Lower lobe of right lung (tissue), 2 donors: ENCODE measurements around the gene GPBP1L1. TPM values are rescaled to one million over a fixed set of nuclear protein-coding genes. Genes with fewer than 3 reads are reported as not detected.

ENCODE experiments used
- ATAC-seq, 2 donors: fragments of 200-7000 bp; cut with Tn5 transposase; one replicate each; pipeline ENCODE4 v1.9.1; 2020 to 2022; ENCODE audit warnings: mild to moderate bottlenecking in 2 of 2, moderate library complexity in 2 of 2
- DNase-seq: peaks from one replicate; pipeline ENCODE4 v3.0.0-alpha.2; 2020
- H3K27ac ChIP-seq: fragments of 200-600 bp; one replicate; pipeline ENCODE4 v1.8.0; 2022
- H3K27me3 ChIP-seq: fragments of 200-600 bp; one replicate; pipeline ENCODE4 v1.8.0; 2022; ENCODE audit warnings: low read depth
- H3K36me3 ChIP-seq: fragments of 200-600 bp; one replicate; pipeline ENCODE4 v1.8.0; 2022; ENCODE audit warnings: mild to moderate bottlenecking
- H3K4me1 ChIP-seq: fragments of 200-600 bp; one replicate; pipeline ENCODE4 v1.8.0; 2022
- H3K4me3 ChIP-seq: fragments of 200-600 bp; one replicate; pipeline ENCODE4 v1.8.0; 2022; ENCODE audit warnings: mild to moderate bottlenecking
- H3K9me3 ChIP-seq: fragments of 200-600 bp; one replicate; pipeline ENCODE4 v1.8.0; 2022
- intact Hi-C: fragments of 100-400 bp; cut with DNase I; formaldehyde crosslinking; loops from one replicate; pipeline ENCODE4 v1.11.0; 2022
- total RNA-seq: library from RNA; stranded (reverse); fragmentation: NEBNext Ultra II Directional; extraction: Animal tissue kit (Norgen Biotek cat#: 25700); gene quantifications from one replicate; pipeline ENCODE4 v1.2.1, GENCODE V29; 2021
- TF ChIP-seq, protein P1 (sequence below): fragments of 200-600 bp; IDR thresholded peaks from one replicate; pipeline ENCODE4 v1.8.0; 2022; ENCODE audit warnings: antibody characterized with exemption, mild to moderate bottlenecking
- donor health status: DM: no; HTN: yes; CAD: no; lungs with severe emphysema.

Gene GPBP1L1
- total RNA-seq, 1 donor from 2014 or later: 146 TPM

DNA sequence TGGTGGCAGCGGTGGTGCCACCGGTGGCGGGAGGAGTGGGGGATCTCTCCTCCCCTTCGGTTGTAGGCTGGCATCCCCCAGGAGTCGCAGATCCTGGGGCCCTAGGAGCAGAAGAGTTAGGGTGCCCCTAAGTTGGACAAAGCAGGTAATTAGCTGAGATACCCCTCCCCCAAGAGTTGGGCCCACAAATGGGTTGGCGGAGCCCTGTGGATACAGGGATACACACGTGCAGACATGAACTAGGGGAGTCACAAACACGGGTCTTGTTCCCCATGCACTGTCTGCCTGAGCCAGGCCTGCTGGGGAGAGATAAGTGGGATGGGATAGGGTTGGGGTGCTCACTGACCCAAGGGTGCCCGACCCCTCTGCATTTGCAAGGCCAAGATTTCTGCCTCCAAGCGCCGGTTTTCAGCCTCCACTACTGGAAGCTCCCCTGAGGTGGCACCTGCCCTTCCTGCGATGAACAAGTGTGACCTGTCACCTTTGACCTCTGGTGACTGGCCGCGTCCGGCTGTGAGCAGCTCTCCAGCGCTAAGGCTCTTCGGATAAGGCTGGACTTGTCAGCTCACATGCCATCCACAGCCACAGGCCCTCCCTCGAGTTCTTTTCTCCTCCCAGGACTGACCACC is 64.3 kb downstream of the GPBP1L1 start:
- H3K27me3 ChIP-seq: no peaks in the 10 kb centered on the region
- peaks cover 16% of the 10 kb centered on the region for H3K4me1 ChIP-seq
- TF ChIP-seq, protein P1, sequence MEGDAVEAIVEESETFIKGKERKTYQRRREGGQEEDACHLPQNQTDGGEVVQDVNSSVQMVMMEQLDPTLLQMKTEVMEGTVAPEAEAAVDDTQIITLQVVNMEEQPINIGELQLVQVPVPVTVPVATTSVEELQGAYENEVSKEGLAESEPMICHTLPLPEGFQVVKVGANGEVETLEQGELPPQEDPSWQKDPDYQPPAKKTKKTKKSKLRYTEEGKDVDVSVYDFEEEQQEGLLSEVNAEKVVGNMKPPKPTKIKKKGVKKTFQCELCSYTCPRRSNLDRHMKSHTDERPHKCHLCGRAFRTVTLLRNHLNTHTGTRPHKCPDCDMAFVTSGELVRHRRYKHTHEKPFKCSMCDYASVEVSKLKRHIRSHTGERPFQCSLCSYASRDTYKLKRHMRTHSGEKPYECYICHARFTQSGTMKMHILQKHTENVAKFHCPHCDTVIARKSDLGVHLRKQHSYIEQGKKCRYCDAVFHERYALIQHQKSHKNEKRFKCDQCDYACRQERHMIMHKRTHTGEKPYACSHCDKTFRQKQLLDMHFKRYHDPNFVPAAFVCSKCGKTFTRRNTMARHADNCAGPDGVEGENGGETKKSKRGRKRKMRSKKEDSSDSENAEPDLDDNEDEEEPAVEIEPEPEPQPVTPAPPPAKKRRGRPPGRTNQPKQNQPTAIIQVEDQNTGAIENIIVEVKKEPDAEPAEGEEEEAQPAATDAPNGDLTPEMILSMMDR: no peak
- peaks cover 69% of the 10 kb centered on the region for H3K36me3 ChIP-seq
- peak overlapping the region; percentile 60 for H3K27ac ChIP-seq
- no peak overlapping the region for H3K4me3 ChIP-seq
- DNase-seq (no peak), ATAC-seq (peak; percentile 7 to 18)
- H3K9me3 ChIP-seq: no peaks in the 10 kb centered on the region
- intact Hi-C loops: no loop called here

DNA sequence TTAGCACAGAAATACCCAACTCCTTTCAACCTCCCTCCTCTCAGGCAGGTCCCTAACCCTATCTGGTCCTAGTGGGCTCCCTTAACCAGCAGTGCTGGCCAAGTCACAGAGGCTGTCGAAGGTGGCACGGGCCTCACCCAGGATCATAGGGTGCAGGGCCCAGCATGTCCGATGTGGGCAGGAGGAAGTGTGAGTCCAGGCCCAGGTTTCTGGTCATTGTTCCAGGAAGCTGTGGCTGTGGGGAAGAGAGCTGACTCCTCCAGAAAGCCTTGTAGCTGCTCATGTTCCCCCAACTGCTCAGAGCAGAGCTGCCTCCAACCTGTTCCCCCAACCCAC is 64.9 kb downstream of the GPBP1L1 start:
- TF ChIP-seq, protein P1: no peak
- Histone ChIP-seq H3K27ac (peak overlapping the region; percentile 60), H3K4me3 (no peak overlapping the region), H3K9me3 (no peaks in the 10 kb centered on the region), H3K36me3 (peaks cover 69% of the 10 kb centered on the region), H3K4me1 (peaks cover 16% of the 10 kb centered on the region), H3K27me3 (no peaks in the 10 kb centered on the region)
- DNase-seq: no peak
- peak; percentile 23 to 46 for ATAC-seq
- intact Hi-C loops: no loop called here

DNA sequence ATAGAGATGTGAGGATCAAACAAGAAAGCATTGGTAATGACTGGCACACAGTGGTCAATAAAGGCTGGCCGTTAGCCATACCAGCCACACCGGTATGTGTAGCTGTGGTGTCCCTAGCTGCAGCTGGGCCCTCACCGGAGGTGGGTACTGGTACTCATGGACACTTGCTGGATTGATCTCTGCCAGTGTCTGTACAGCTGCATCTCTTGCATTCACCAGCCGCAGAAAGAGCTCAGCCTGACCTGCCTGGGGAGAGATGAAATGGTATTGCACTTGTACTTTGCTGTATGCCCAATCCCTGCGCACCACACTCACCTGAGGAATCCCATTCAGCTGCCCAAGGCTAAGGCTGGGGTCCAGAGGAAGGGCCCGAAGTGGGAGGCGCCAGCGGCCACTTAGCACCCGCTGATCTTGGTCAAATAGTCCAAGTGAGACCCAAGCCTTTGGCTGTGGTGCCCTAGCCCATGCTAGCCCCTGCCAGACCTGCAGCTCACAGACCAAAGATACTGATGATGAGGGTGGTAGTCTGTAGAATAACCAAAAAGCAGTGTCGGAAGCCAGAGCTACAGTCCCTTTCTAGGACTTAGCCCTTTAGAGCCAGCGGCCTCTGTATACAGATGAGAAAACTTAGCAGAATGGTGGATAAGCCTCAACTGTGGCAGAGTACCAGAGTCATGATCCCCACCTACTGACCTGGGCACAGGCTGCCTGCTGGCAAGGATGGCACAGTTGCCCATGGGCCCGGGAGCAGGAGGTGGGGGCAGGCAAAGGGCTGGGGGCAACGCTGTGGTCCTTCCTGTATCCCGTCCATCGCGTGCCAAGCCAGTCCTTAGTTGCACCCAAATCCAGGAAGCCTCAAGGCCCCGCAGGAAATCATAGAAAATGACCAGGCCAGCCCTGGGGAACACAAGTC is 65.5 kb downstream of the GPBP1L1 start:
- H3K4me1 ChIP-seq: peaks cover 16% of the 10 kb centered on the region
- peak overlapping the region; percentile 60 for H3K27ac ChIP-seq
- TF ChIP-seq, protein P1: no peak
- H3K36me3 ChIP-seq: peaks cover 69% of the 10 kb centered on the region
- H3K9me3 ChIP-seq: no peaks in the 10 kb centered on the region
- DNase-seq (no peak), ATAC-seq (peak in 1 of 2 donors; percentile 13)
- intact Hi-C loops: no loop called here
- no peak overlapping the region for H3K4me3 ChIP-seq
- no peaks in the 10 kb centered on the region for H3K27me3 ChIP-seq

DNA sequence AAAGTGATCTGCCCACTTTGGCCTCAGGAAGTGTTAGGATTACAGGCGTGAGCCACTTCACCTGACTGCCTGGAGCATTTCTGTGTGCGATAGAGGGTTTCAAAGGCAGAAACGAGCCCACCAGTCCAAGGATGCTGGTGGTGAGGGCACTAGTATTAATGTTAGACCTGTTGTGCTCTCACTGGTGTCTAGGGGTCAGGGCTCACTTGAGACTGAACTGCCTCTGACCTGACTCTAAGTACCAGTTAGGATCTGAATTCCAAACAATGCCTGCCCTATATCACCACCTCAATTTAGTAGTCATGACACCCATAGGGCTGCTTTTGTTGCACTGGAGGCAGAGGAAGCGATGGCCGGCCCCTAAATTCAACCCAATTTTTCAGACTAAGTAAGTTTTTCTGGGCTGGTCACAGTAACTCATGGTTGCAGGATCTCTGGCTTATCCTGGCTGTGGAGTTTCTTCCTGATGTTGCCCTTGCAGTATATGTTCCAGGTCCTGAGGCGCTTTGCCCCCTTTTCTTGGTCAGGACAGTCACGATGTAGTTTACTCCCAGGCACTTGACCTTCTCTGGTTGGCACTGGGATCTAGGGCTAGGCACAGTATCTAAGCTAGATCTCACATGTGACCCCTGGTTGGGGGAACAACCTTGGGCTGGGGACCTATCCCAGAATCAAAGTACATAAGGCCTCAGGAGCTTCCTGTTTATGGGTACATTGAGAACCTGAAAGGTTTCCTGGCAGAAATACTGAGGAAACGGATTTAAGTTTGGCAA is 67.0 kb downstream of the GPBP1L1 start:
- peaks cover 69% of the 10 kb centered on the region for H3K36me3 ChIP-seq
- ATAC-seq (no peak), DNase-seq (no peak)
- no peaks in the 10 kb centered on the region for H3K27me3 ChIP-seq
- no peaks in the 10 kb centered on the region for H3K9me3 ChIP-seq
- peaks cover 16% of the 10 kb centered on the region for H3K4me1 ChIP-seq
- TF ChIP-seq, protein P1: no peak
- intact Hi-C loops: no loop called here
- peak overlapping the region; percentile 22 for H3K27ac ChIP-seq
- H3K4me3 ChIP-seq: no peak overlapping the region

DNA sequence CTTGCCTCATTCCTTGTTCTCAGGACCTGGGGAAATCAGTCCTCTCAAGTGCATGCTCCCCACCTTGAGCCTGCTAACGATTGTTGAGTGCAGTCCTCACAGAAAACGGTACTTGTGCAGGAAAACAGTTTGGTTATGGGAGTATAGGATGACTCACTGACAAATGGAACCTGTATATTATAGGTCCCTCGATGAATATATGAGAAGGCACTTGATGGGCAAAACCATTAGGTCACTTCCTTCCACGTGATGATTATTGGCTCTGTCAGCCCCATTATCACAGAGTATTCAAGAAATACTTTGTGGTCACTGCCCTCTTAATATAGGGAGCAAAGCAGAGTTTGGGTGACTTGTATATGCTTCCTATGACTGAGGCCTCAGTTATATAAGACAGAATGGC is 68.7 kb downstream of the GPBP1L1 start:
- no peak for DNase-seq
- Histone ChIP-seq H3K4me3 (no peak overlapping the region), H3K27me3 (no peaks in the 10 kb centered on the region), H3K4me1 (peaks cover 12% of the 10 kb centered on the region), H3K27ac (no peak overlapping the region), H3K9me3 (no peaks in the 10 kb centered on the region), H3K36me3 (peaks cover 75% of the 10 kb centered on the region)
- intact Hi-C loops: no loop called here
- TF ChIP-seq, protein P1: no peak
- ATAC-seq: no peak
